ENCODE measurements around the gene CGB1.
"Not testable (repeated sequence)": the region's sequence is repeated elsewhere in the genome, so short reads cannot be mapped to it uniquely, and the experiment has no call there.

The CGB1 gene

DNA sequence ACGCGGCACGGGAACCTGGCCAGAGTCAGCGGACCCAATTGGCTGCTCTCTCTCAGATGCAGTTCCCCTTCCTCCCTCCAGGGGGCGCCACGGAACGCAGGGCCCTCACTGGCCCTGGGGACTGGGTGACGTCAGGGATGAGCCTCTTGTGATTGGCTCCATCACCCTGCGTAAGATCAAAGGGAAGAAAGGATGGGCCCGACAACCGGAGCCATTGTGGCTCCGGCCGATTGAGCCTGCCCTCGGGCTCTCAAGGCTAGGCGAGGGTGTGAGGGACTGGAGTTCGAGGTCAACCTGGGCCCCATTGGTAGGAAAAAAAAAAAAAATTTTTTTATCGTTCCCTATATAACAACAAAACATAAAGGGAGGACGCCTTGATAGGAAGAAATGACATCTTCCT is at the start of gene CGB1:
CGB1 (minus strand) TSS at position 81 of the 400 bp plus-strand sequence. CDS start 184 bp downstream, outside the sequence.
- not testable (repeated sequence) for DNase-seq

DNA sequence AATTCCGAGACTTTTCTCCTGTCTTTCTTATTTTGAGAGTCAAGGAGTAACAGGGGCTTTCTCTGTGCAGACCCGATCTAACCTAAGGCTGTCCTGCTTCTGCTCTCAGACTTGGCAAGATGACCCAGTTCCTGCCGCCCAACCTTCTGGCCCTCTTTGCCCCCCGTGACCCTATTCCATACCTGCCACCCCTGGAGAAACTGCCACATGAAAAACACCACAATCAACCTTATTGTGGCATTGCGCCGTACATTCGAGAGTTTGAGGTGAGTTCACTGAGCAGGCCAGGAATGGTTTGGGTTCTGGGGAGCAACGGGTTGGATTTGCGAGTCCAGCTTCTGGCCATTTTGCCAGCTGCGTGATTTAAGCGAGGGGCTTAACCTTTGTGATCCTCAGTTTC is 49.6 kb upstream of the CGB1 start:
- DNase-seq = no peak

DNA sequence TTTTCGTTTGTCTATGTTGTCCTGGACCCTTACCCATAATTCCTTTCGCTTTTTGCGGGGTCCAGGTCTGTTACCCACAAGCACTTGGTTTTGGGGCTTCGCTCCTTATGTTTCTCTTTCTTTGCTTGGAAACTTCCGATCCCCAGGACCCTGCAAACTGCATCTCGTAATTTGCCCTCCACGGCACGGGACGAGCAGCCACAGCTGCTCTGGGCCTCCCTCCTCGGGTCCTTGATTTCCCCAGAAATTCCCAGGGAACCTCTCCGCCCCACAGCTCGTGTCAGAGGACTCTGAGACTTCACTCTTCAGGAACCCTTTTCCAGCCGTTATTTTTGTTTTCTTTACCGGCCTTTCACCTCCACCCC is 49.2 kb upstream of the CGB1 start:
- no peak for DNase-seq

DNA sequence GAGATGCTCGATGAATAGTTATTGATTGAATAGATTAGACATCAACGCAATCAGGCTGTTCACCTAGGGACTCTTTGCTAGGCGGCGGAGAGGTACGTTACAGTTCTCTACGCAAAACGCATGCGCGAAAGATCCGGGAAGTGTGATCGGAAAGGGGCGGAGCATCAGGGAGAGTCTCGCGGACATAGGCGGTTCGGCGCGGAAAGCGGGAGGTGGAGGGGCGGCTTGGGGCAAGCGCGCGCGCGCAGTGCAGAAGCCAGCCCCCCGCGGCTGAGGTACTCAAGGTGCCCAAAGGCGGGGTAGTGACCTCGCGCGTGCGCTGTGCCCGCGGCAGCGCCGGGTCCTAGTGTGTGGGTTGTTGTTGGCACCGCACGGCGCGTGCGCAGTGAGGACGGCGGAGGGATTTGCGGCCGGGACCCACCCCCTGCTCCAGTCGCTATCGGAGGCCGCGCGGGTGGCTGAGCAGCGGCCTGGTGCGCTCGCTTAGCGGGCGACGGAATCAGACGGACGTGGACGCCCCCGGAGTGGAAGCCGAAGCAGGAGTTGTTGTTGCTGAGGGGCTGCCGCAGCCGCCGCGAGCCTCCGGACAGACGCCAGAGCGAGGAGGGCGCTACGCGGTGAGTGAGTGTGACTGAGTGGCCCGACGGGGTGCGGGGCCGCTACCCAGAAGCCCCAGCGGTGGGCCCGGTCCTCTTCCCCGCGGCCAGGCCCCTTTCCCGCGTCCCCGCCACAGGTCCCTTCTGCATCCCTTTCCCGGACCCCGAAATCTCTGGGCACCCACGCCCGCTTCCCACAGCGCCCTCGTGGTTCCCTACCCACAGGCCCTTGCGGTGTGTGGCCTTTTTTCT is 48.5 kb upstream of the CGB1 start, which contains the start of gene SNRNP70:
SNRNP70 (plus strand) TSS at position 432 of the 848 bp plus-strand sequence. CDS start 964 bp downstream, outside the sequence.
- DNase-seq = peak; percentile 99

DNA sequence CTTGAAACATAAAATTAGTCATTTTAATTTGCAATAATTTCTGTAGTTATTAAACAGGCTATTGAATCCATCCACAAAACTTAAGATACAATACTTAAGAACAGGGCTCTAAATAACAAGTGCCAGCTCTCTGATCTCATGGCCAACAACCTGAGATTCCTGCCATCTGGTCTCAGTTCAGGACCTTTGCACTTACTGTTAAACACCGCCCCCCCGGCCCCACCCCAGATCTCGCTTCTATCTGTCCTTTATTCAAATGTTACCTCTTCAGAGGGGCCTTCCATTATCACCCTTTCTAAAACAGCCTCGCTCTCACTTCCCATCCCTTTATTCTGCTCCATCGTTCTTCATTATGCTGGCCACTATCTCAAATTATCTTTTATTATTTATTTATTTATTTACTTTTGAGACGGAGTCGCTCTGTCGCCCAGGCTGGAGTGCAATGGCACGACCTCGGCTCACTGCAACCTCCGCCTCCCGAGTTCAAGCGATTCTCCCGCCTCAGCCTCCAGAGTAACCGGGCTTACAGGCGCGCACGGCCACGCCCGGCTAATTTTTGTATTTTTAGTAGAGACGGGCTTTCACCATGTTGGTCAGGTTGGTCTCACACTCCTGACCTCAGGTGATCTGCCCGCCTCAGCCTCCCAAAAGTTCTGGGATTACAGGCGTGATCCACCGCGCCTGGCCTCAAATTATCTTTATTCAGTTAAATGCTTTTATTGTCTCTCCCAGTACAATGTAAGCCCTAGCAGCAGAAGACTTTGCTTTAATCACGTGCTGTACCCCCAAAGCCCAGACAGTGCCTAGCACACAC is 47.7 kb upstream of the CGB1 start:
- peak; percentile 17 for DNase-seq

DNA sequence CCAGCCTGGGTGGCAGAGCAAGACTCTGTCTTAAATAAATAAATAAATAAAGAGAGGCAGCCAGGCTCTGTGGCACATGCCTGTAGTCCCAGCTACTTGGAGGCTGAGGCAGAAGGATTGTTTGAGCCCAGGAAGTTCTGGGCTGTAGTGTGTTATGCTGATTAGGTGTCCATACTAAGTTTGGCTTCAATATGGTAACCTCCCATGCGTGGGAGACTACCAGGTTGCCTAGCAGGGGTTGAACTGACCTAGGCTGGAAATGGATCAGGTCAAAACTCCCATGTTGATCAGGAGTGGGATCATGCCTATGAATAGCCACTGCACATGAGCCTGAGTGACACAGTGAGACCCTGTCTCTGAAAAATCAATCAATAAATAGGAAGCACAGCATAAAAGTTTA is 44.6 kb upstream of the CGB1 start:
- no peak for DNase-seq

DNA sequence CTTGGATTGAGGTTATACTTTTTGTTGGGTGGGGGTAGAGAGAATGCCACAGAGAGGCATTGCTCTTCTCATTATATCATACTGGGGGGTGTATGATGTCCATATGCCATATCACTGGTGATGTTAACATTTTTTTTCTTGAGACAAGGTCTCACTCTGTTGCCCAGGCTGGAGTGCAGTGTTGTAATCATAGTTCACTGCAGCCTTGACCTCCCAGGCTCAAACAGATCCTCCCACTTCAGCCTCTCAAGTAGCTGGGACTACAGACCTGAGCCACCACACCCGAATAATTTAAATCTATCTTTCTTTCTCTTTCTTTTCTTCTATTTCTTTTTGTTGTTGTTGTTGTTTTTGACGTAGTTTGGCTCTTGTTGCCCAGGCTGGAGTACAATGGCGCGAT is 43.7 kb upstream of the CGB1 start:
- no peak for DNase-seq

DNA sequence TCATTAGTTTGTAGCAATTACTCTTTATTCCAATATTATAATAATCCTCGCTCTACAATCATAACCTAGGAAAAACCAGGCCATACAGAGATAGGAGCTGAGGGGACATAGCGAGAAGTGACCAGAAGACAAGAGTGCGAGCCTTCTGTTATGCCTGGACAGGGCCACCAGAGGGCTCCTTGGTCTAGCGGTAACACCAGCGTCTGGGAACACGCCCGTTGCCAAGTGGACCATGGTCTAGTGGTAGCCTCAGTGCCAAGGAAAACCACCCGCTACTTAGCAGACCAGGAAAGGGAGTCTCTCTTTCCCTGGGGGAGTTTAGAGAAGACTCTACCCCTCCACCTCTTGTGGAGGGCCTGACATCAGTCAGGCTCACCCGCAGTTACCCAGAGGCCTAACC is 38.2 kb upstream of the CGB1 start:
- not testable (repeated sequence) for DNase-seq

DNA sequence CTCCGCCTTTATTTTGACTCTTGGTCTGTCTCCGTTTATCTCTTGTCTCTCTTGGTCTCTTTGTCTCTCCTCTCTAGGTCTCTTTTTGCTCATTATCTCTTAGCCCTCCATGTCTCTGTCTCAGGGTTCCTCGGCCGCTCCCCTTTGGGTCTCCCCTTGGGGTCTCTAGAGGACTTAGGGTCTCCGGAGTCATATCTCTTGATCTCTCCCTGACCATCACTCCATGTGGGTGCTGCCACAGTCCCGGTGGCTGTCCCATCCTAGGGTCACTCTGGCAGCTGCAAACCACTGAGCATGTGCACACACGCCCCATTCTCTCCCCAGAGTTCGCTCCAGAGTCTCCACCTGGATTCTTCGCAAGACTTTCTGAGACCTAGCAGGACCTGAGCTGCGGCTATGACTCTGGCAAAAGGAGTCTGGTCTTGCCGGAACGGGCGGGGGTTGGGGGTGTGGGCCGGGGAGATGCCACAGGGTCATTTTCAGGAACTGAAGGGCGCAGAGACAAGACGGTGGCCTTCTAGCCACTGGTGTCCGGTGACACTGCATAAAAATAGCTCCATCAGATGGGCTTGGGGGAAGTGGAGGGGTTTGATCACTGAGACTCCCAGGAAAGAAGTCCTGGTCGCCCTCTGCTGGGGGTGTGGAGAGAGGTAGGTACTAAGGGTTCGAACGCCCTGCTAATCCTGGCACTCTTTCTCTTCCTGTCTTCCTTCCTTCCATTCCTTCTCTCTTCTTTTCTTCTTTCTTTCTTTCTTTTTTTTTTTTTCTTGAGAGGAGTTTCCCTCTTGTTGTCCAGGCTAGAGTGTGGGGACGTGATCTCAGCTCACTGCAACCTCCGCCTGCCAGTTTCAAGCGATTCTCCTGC is 37.1 kb upstream of the CGB1 start:
- DNase-seq = no peak

DNA sequence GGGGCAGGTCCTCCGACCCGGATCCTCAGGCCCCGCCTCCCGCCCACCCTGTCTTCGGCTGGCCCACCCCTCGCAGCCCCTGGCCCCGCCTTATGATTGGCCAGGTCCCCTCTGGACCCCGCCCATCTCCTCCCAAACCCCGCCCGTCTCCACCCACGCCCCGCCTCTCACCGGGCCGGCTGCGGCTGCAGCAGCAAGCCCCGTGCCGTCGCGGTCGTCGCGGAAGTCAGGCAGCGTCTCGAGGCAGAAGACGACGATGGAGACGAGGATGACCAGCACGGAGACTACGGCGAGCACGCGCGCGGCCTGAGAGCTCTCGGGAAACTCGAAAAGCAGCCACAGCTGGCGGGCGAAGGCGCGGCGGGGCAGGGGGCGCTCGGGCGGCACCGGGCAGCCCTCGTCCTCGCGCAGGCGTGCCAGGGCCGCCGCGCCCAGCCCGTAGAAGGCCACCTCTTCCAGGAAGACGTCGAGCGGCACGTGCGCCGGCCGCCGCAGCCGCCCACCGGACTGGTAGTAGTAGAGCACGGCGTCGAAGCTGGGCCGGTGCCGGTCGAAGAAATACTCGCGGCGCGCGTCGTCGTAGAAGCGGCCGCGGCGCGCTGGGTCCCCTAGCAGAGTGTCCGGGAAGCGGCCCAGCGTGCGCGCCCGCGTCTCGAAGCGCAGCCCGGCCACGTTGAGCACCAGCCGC is 35.3 kb upstream of the CGB1 start:
- no peak for DNase-seq

DNA sequence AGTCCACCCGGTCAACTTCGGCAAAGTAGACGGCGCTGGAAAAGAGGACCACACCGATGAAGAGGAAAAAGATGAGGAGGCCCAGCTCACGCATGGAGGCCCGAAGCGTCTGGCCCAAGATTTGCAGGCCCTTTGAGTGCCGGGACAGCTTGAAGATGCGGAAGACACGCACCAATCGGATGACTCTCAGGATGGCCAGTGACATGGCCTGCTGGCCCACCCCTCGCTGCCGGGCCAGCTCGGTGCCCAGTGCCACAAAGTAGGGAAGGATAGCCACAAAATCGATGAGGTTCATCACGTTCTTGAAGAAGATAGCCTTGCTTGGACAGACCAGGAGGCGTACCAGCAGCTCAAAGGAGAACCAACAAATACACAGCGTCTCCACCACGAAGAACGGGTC is 33.7 kb upstream of the CGB1 start:
- DNase-seq = no peak

DNA sequence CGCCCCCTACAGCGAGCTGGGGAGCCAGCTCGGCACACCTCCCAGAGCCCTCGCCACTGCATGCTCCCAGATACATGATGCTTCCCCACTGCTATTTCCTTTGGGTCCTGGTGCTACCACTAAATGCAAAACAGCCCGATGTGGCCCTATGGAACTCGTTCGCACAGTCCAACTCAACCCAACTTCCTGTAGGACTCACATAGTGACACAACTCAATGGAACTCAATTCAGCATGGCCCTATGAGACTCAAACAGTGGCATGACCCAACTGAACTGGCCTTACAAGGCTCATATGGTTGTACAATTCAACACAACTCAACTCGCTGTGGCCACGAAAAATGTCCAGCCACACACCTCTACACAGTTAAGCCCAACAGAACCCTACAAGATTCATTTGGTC is 32.3 kb upstream of the CGB1 start:
- DNase-seq = no peak

DNA sequence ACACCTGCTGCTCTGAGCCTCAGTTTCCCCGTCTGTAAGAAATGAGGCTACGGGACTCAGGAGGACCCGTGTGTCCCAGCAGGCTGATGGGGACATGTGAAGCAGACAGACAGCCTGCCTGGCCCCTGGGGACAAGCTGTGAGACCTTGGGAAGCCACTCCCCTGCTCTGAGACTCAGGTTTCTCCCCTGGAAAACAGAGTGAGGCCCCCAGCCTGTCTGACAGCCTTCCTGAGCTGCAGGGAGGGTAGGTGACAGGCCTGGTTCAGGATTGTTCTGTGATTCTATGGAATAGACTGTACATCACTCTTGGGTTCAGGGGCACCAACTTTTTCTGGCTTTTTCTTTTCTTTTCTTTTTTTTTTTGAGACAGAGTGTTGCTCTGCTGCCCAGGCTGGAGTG is 30.9 kb upstream of the CGB1 start:
- DNase-seq = no peak

DNA sequence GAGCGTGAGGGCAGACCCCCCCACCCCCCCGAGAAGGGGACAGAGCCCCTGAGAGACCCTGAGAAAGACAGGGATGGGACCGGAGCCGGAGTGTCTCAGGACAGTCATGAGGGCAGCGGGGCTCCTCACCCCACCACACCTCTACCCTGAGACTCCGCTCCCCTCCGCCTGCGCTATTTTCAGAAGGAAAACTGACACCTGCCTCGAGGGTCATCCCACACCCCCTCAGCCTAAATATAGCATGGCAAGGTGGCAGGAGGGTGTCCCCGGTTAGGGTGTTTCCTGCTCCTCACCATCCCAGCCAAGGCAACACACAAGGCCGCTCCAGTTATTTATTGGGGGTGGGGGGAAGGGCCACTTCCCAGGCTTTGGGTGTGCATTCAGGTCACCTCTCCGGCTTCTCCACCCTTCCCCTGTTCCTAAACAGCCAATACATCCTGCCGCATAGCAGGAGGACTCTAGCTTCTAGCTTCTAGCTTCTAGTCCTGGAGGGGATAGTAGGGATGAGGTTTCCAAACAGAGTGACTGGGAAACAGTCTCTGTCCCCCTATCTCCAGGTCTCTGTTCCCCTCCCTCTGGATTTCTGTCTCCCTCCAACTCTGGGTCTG is 29.3 kb upstream of the CGB1 start:
- no peak for DNase-seq

DNA sequence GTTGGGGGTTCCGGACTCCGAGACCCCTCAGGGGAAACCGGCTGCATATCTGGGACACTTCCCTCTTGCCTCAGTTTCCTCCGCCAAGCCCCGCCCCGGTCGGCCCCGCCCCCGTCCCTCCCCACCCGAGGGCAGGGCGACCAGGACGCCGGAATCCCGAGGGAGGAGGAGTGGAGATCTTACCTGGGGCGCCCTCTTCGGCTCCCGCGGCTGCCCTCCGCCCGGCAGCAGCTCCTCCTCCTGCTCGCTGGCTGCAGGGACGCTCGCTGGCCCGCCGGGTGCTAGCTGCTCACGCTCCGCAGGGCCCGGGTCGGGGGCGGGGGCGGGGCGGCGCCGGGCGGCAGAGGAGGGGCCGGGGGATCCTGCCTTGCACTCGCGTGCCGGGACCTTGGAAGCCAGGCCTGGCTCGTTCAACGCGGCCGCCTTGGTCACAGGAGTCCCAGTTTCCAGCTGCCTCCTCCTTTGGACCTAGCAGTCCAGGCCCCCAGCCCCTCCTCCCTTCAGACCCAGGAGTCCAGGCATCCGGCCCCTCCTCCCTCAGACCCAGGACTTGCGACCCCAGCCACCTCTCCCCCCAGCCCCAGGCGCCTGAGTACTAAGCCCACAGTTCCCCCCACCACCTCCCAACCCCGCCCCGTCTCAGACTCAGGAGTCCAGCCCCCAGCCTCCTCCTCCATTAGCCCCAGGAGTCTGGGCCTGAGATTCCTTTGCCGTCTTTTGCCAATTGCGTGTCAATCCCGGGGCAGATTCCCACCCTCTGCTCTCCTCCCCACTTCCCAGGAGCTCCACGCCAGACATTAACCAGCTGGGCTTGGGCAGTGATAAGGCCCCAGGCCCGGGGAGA is 28.3 kb upstream of the CGB1 start, which contains the start of gene NTF4:
NTF4 (minus strand) TSS at position 51 of the 844 bp plus-strand sequence. CDS start 2,821 bp downstream, outside the sequence.
- DNase-seq = no peak

DNA sequence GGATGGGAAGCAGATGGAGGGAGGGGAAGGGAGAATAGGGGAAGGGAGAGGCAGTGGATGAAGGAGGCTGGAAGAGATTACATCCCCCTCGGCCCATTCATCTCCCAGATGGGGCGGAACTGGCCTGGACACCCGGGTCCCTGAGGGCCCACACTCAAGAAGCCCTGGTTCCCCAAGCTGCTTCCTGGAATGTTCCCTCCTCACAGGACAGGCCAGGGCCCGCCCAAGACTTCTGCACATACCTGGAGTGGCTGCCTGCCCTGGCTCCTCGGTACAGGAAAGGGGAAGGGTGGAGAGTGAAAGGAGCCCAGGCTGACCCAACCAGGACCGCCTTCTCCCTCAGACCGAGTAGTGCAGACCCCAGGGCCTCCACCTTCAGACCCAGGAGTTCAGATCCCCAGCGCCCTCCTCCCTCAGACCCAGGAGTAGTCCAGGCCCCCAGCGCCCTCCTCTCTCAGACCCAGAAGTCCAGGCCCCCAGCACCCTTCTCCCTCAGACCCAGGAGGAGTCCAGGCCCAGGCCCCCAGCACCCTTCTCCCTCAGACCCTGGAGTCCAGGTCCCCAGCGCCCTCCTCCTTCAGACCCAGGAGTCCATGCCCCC is 27.4 kb upstream of the CGB1 start:
- no peak for DNase-seq

DNA sequence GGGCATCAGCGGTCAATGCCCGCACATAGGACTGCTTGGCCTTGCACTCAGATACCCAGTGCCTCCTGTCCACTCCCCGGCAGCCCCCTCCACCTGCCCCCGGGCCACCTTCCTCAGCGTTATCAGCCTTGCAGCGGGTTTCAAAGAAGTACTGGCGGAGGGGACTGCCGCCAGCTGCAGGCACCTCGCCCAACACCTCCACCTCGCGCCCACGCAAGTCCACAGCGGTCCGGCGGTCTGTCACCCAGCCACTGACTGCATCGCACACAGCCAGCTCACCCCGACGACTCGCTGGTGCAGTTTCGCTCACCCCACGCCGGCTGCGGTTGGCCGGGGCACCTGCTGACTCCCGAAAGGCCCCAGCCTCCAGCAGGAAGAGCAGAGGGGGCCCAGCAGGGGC is 24.8 kb upstream of the CGB1 start:
- no peak for DNase-seq

DNA sequence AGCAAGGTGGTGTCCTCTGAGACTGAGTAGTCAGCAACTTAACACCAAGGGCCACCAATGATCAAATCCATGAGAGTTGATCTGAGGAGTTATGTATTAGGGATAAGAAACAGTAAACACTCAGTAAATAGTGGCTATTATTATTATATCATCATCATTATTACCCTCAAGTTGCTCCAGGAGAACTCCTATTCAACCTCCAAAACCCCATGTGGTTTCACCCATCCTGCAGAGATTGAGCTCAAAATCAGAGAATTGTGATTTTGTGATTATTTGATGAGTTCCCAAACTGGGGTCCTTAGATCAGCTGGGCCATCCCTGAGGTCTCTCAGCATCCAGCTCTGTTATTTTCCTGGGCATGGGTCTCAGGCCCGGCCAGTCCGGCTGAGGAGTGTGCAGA is 24.3 kb upstream of the CGB1 start:
- DNase-seq = no peak

DNA sequence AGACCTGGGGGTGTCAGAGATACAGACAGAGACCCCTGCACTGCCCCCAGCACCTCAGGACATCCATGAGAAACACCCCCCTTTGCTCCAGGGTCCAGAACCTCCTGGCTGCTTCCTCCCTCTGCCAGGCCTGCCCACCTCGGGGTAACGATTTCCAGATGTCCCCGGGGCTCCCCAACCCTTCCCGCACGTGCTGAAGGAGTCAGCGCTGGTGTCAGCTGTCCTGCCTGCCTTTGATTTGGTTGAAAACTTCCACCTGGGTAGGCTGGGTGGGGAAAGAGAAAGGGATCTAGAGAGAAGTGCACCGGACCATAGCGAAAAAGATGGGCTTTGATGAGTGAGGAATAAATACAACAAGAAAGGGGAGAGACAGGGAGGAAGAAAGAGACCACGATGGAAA is 22.4 kb upstream of the CGB1 start:
- no peak for DNase-seq

DNA sequence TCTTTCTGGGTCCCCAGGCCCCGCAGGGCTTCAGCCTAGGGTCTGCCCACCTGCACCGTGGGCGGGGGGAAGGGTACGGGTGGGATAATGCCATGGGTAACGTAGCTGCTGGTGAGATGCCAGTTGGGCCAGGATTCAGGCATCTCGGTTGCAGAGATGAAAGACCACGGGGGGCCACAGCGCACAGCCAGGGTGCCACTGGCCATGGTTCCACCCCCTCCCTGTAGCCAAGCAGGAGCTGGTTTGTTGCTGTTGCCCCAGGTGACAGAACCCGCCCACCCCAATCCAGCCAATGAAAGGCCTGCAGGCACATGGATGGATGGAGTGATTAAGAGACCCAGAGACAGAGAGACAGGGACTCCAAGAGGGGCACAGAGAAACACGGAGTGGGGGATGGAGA is 21.9 kb upstream of the CGB1 start:
- no peak for DNase-seq

All from DMS 273 treated with DMSO at 0.1 percent for 48 hours (cell line).